Liver (tissue), 3 donors: ENCODE measurements around the gene NFE2L2.

Experiments used
- ATF3 ChIP-seq: IDR thresholded peaks from 2 replicates; pipeline ENCODE4 v1.6.1; 2016; ENCODE audit warnings: antibody characterized with exemption
- CTCF ChIP-seq: fragments of 150-350 bp; IDR thresholded peaks from 2 replicates; pipeline ENCODE4 v1.5.1; 2017; ENCODE audit warnings: improper control_type of control experiment, low read depth, low read length; ENCODE audit not compliant: missing input control
- EGR1 ChIP-seq, 2 donors: IDR thresholded peaks; 2 replicates each; pipeline ENCODE4 v1.6.1; 2016 to 2018; ENCODE audit warnings: antibody characterized with exemption in 2 of 2, low read depth in 2 of 2
- GABPA ChIP-seq, 2 donors: IDR thresholded peaks in 1 of 2; conservative IDR thresholded peaks in 1 of 2; 2 replicates each; pipeline ENCODE4 v1.6.1; 2016; ENCODE audit warnings: antibody characterized with exemption in 2 of 2, mild to moderate bottlenecking in 1 of 2, moderate library complexity in 1 of 2
- JUND ChIP-seq, 2 donors: IDR thresholded peaks; 2 replicates each; pipeline ENCODE4 v1.6.1; 2016; ENCODE audit warnings: antibody characterized with exemption in 2 of 2
- MAX ChIP-seq: IDR thresholded peaks from 2 replicates; pipeline ENCODE4 v1.6.1; 2016; ENCODE audit warnings: antibody characterized with exemption
- NR2F2 ChIP-seq: IDR thresholded peaks from 2 replicates; pipeline ENCODE4 v1.6.1; 2016; ENCODE audit warnings: antibody characterized with exemption
- REST ChIP-seq: IDR thresholded peaks from 2 replicates; pipeline ENCODE4 v1.6.1; 2016; ENCODE audit warnings: antibody characterized with exemption, mild to moderate bottlenecking
- RXRA ChIP-seq, 2 donors: IDR thresholded peaks; 2 replicates each; pipeline ENCODE4 v1.6.1; 2017 to 2018; ENCODE audit warnings: antibody characterized with exemption in 2 of 2, mild to moderate bottlenecking in 1 of 2
- SP1 ChIP-seq: IDR thresholded peaks from 2 replicates; pipeline ENCODE4 v1.6.1; 2018; ENCODE audit warnings: antibody characterized with exemption, mild to moderate bottlenecking
- TAF1 ChIP-seq: conservative IDR thresholded peaks from 2 replicates; pipeline ENCODE4 v1.6.1; 2016; ENCODE audit warnings: antibody characterized with exemption, mild to moderate bottlenecking
- YY1 ChIP-seq: IDR thresholded peaks from 2 replicates; pipeline ENCODE4 v1.6.1; 2016; ENCODE audit warnings: antibody characterized with exemption, mild to moderate bottlenecking
- donor health status: healthy.
- donor health status: healthy.

GRCh38 chr2:177314194-177314593 lies 49.7 kb upstream of the NFE2L2 start:
- no peak for TF ChIP-seq CTCF
- TF ChIP-seq JUND (IDR thresholded peaks at IDR 0.05): no peak
- TF ChIP-seq GABPA (IDR thresholded peaks at IDR 0.05 in 1 of 2, conservative IDR thresholded peaks at IDR 0.05 in 1 of 2): no peak
- no peak for TF ChIP-seq SP1
- no peak for TF ChIP-seq YY1
- no peak for TF ChIP-seq MAX
- no peak for TF ChIP-seq TAF1
- no peak for TF ChIP-seq ATF3
- no peak for TF ChIP-seq RXRA (IDR thresholded peaks at IDR 0.05)
- no peak for TF ChIP-seq NR2F2
- no peak for TF ChIP-seq REST
- TF ChIP-seq EGR1 (IDR thresholded peaks at IDR 0.05; ENCODE audit: low read depth in 2 of 2): no peak
